Neural cell (in vitro differentiated cells): ENCODE measurements around the gene OR14A16. TPM values are rescaled to one million over a fixed set of nuclear protein-coding genes. Genes with fewer than 3 reads are reported as not detected.

Experiments
- H2AFZ ChIP-seq: fragments of 200-600, 300-800 bp; sonication (generic), shearing (Covaris generic); 2 replicates; pipeline ENCODE4 v1.6.0; 2014; ENCODE audit warnings: low read depth, mild to moderate bottlenecking, antibody characterized with exemption, low read length, moderate library complexity
- H3F3A ChIP-seq: fragments of 200-600 bp; shearing (Covaris generic); 2 replicates; pipeline ENCODE4 v1.6.1; 2016; ENCODE audit warnings: mild to moderate bottlenecking, moderate library complexity, mixed read lengths, antibody characterized with exemption, low read length; ENCODE audit not compliant: insufficient read depth, poor library complexity, severe bottlenecking
- H3K27ac ChIP-seq: fragments of 200-600, 300-800 bp; sonication (generic), shearing (Covaris generic); 2 replicates; pipeline ENCODE4 v1.5.1; 2014; ENCODE audit warnings: mild to moderate bottlenecking, low read length, moderate library complexity
- H3K27me3 ChIP-seq: fragments of 300-800, 200-600 bp; sonication (generic), shearing (Covaris generic); 2 replicates; pipeline ENCODE4 v1.6.0; 2014; ENCODE audit warnings: mild to moderate bottlenecking, low read depth, low read length, moderate library complexity; ENCODE audit not compliant: insufficient read depth
- H3K36me3 ChIP-seq: fragments of 300-800, 200-600 bp; sonication (generic), shearing (Covaris generic); 2 replicates; pipeline ENCODE4 v1.5.1; 2014; ENCODE audit warnings: mild to moderate bottlenecking, antibody characterized with exemption, low read length, moderate library complexity; ENCODE audit not compliant: insufficient read depth
- H3K4me2 ChIP-seq: fragments of 300-800, 200-600 bp; sonication (generic), shearing (Covaris generic); 2 replicates; pipeline ENCODE4 v1.6.0; 2014; ENCODE audit warnings: mild to moderate bottlenecking, low read length
- H3K4me3 ChIP-seq: fragments of 300-800, 200-600 bp; sonication (generic), shearing (Covaris generic); 2 replicates; pipeline ENCODE4 v1.5.1; 2014; ENCODE audit warnings: mild to moderate bottlenecking, low read length, moderate library complexity
- H3K79me2 ChIP-seq: fragments of 200-600 bp; shearing (Covaris generic); replicated peaks from 2 replicates; pipeline ENCODE4 v1.6.0; 2014; ENCODE audit warnings: mild to moderate bottlenecking, low read length, moderate library complexity; ENCODE audit not compliant: insufficient read depth
- H3K9ac ChIP-seq: fragments of 300-800, 200-600 bp; sonication (generic), shearing (Covaris generic); 2 replicates; pipeline ENCODE4 v1.6.1; 2016; ENCODE audit warnings: mild to moderate bottlenecking, low read length, mixed read lengths
- H3K9me2 ChIP-seq: fragments of 200-600 bp; shearing (Covaris generic); 2 replicates; pipeline ENCODE4 v1.6.1; 2016; ENCODE audit warnings: mild to moderate bottlenecking, low read length, mixed read lengths; ENCODE audit not compliant: insufficient read depth
- H3K9me3 ChIP-seq: fragments of 200-600, 300-800 bp; sonication (generic), shearing (Covaris generic); 2 replicates; pipeline ENCODE4 v1.6.1; 2016; ENCODE audit warnings: mild to moderate bottlenecking, mixed run types, low read length, moderate library complexity, mixed read lengths
- H4K20me1 ChIP-seq: fragments of 200-600 bp; shearing (Covaris generic); 2 replicates; pipeline ENCODE4 v1.6.1; 2016; ENCODE audit warnings: mild to moderate bottlenecking, mixed run types; ENCODE audit not compliant: insufficient read depth
- CTCF ChIP-seq: fragments of 450-650 bp; IDR thresholded peaks from 2 replicates; pipeline ENCODE4 v1.5.1; 2014; ENCODE audit warnings: antibody characterized with exemption, mild to moderate bottlenecking, moderate library complexity; ENCODE audit not compliant: poor library complexity, severe bottlenecking
- EP300 ChIP-seq: fragments of 450-650 bp; conservative IDR thresholded peaks from 2 replicates; pipeline ENCODE4 v1.6.1; 2014; ENCODE audit warnings: antibody characterized with exemption, mild to moderate bottlenecking, moderate library complexity; ENCODE audit not compliant: poor library complexity, severe bottlenecking
- EZH2 ChIP-seq: fragments of 200-600, 300-800 bp; shearing (Covaris generic), sonication (generic); IDR thresholded peaks from 2 replicates; pipeline ENCODE4 v1.6.1; 2014; ENCODE audit warnings: antibody characterized with exemption, low read length, borderline replicate concordance, mild to moderate bottlenecking; ENCODE audit not compliant: insufficient read depth, poor library complexity, severe bottlenecking
- MXI1 ChIP-seq: fragments of 450-650 bp; conservative IDR thresholded peaks from 2 replicates; pipeline ENCODE4 v1.6.1; 2014; ENCODE audit warnings: antibody characterized with exemption, mild to moderate bottlenecking; ENCODE audit not compliant: poor library complexity, severe bottlenecking
- POLR2AphosphoS5 ChIP-seq: IDR thresholded peaks from 2 replicates; pipeline ENCODE4 v1.6.1; 2012
- RAD21 ChIP-seq: fragments of 450-650 bp; conservative IDR thresholded peaks from 2 replicates; pipeline ENCODE4 v1.6.1; 2014; ENCODE audit warnings: antibody characterized with exemption, mild to moderate bottlenecking, moderate library complexity
- REST ChIP-seq: IDR thresholded peaks from 2 replicates; pipeline ENCODE4 v1.6.1; 2012; ENCODE audit warnings: borderline replicate concordance
- SMC3 ChIP-seq: fragments of 450-650 bp; conservative IDR thresholded peaks from 2 replicates; pipeline ENCODE4 v1.6.1; 2014; ENCODE audit warnings: antibody characterized with exemption, mild to moderate bottlenecking, moderate library complexity; ENCODE audit not compliant: poor library complexity
- TAF1 ChIP-seq: IDR thresholded peaks from 2 replicates; pipeline ENCODE4 v1.6.1; 2012; ENCODE audit warnings: low read depth
- polyA plus RNA-seq: library from polyadenylated mRNA; depleted of rRNA; stranded (reverse); fragments of >200 nt; gene quantifications from 2 replicates; pipeline ENCODE4 v1.2.3, GENCODE V29; 2014

Gene OR14A16
- polyA plus RNA-seq, 1 donor from 2014 or later, result not detected

- Histone ChIP-seq H3K9me2 (no peaks in the 10 kb centered on the region), H3K79me2 (no peaks in the 10 kb centered on the region), H3K9ac (no peak overlapping the region), H4K20me1 (no peaks in the 10 kb centered on the region), H3K27ac (no peak overlapping the region), H3K27me3 (no peaks in the 10 kb centered on the region), H2AFZ (no peak overlapping the region), H3F3A (no peaks in the 10 kb centered on the region), H3K9me3 (no peaks in the 10 kb centered on the region), H3K4me2 (no peak overlapping the region), H3K4me3 (no peak overlapping the region), H3K36me3 (no peaks in the 10 kb centered on the region)
- no peak for TF ChIP-seq POLR2AphosphoS5
- TF ChIP-seq TAF1, result no peak
- TF ChIP-seq CTCF, result no peak
- no peak for TF ChIP-seq MXI1
- no peak for TF ChIP-seq EP300
- no peak for TF ChIP-seq RAD21
- TF ChIP-seq EZH2, result no peak
- no peak for TF ChIP-seq REST
- TF ChIP-seq SMC3, result no peak
These were observed 25.7 kb upstream of the OR14A16 start for GRCh38 chr1:247849616-247850015.

- Histone ChIP-seq H4K20me1 (no peaks in the 10 kb centered on the region), H3K9me3 (no peaks in the 10 kb centered on the region), H3K9ac (no peak overlapping the region), H3K9me2 (no peaks in the 10 kb centered on the region), H3K4me2 (no peak overlapping the region), H3K27ac (no peak overlapping the region), H3F3A (no peaks in the 10 kb centered on the region), H3K27me3 (no peaks in the 10 kb centered on the region), H3K4me3 (no peak overlapping the region), H3K79me2 (no peaks in the 10 kb centered on the region), H3K36me3 (no peaks in the 10 kb centered on the region), H2AFZ (no peak overlapping the region)
- TF ChIP-seq RAD21, result no peak
- no peak for TF ChIP-seq CTCF
- no peak for TF ChIP-seq REST
- TF ChIP-seq EZH2, result no peak
- TF ChIP-seq EP300, result no peak
- no peak for TF ChIP-seq MXI1
These were observed 24.4 kb upstream of the OR14A16 start for GRCh38 chr1:247848346-247848745.
